AG09319 (cell line): Measurements from ENCODE around the gene CRYGN.

Source experiments
- DNase-seq: peaks from one replicate; pipeline ENCODE4 v3.0.0-alpha.2; 2010; ENCODE audit warnings: low read depth; ENCODE audit errors: extremely low read depth
- CTCF ChIP-seq: IDR thresholded peaks from 2 replicates; pipeline ENCODE4 v1.5.1; 2011; ENCODE audit warnings: low read depth, mild to moderate bottlenecking, inconsistent platforms, low read length, moderate library complexity

The CRYGN gene

GRCh38 chr7:151439855-151440798, at the start of gene CRYGN:
TSS of gene CRYGN (minus strand) at chr7:151440141. CDS start at chr7:151439917, 224 bp downstream.
- no peak for TF ChIP-seq CTCF
- DNase-seq, result no peak

GRCh38 chr7:151489498-151489897, 49.6 kb upstream of the CRYGN start:
- TF ChIP-seq CTCF, result no peak

GRCh38 chr7:151488096-151488495, 48.2 kb upstream of the CRYGN start:
- TF ChIP-seq CTCF, result no peak

More at GRCh38 chr7:151489498-151489897, 49.6 kb upstream of the CRYGN start:
- no peak for DNase-seq

GRCh38 chr7:151487228-151487627, 47.3 kb upstream of the CRYGN start:
- DNase-seq, result no peak
- no peak for TF ChIP-seq CTCF

More at GRCh38 chr7:151488096-151488495, 48.2 kb upstream of the CRYGN start:
- no peak for DNase-seq

- no peak for DNase-seq
- no peak for TF ChIP-seq CTCF
Observed at GRCh38 chr7:151486074-151486473, 46.1 kb upstream of the CRYGN start.

- no peak for DNase-seq
- TF ChIP-seq CTCF, result no peak
Observed at GRCh38 chr7:151484971-151485707, 45.2 kb upstream of the CRYGN start.

- no peak for TF ChIP-seq CTCF
- no peak for DNase-seq
Observed at GRCh38 chr7:151483711-151483983, 43.7 kb upstream of the CRYGN start.
